ENCODE results near the gene RASA4B. TPM values are rescaled to one million over a fixed set of nuclear protein-coding genes. Genes with fewer than 3 reads are reported as not detected.
"Not testable (repeated sequence)": the region's sequence is repeated elsewhere in the genome, so short reads cannot be mapped to it uniquely, and the experiment has no call there.

The RASA4B gene
- total and polyA plus RNA-seq, 2 of the 4 experiments (the other 2 are of a cell fraction): 1.8 to 7.7 TPM

DNA sequence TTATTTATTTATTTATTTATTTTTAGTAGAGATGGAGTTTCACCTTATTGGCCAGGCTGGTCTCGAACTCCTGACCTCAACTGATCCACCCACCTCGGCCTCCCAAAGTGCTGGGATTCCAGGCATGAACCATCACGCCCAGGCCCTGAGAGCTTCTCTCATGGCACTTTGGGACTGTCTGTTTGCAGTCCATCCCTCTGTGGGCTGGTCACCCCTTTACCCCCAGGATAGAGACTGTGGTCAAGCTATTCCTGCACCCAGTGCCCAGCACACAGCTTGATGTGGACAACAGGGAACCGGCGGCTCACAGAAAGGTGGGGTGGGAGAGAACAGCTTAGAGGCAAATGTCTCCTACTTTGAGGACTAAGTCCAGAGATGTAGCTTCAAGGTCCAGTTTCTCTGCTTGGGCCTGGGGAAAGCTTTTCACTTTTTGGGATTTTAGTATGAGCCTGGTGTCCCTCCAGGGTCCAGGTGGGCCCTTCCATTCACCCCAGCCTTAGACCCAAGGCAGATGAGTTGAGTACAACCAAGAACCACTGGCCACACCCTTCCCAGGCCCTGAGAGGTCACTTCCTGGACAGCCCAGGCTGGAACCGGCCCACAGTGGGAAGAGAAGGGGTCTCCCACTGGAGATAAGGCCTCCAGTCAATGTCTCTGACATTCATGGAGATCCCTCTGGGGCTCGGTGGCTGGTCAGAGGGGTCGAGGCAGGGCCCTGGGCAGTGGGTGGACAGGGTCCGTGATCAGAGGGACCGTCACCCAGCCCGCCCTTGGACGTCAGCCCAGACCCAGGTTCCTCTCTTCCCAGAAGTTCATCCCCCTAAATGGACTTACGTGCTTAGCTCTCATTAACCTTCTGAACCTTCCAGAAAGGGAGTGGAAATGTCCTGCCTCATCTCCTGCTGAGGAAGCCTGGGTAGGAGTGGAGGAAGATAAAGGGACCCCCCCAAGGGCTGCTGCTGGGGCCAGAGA lies 10.5 kb upstream of the RASA4B start:
- H3K9ac ChIP-seq (ENCODE audit: low read depth, low read length); H3K79me1 ChIP-seq (ENCODE audit: low read depth in 1 of 2, low read length in 2 of 2); H3K56ac ChIP-seq (ENCODE audit: extremely low read depth, insufficient read depth, low read length); CTCF ChIA-PET; H3K9me3 ChIP-seq (ENCODE audit: control insufficient read depth, insufficient read depth, low read length); H3K4ac ChIP-seq (ENCODE audit: low read depth, low read length); H3K36me3 ChIP-seq (ENCODE audit: control insufficient read depth, insufficient read depth, low read length); H2AK5ac ChIP-seq (ENCODE audit: low read depth, low read length); POLR2A ChIA-PET (ENCODE audit: unreplicated experiment); H2BK20ac ChIP-seq (ENCODE audit: low read depth, low read length); H2BK15ac ChIP-seq (ENCODE audit: low read depth, low read length); H2AFZ ChIP-seq (replicated peaks; ENCODE audit: low read length, poor library complexity); ATAC-seq (ENCODE audit: low read depth); H2BK5ac ChIP-seq (ENCODE audit: low read depth, low read length, poor library complexity, severe bottlenecking); H3K27me3 ChIP-seq (ENCODE audit: control insufficient read depth, insufficient read depth, low read length); H3K9me1 ChIP-seq (ENCODE audit: insufficient read depth, low read length); H4K20me1 ChIP-seq (ENCODE audit: insufficient read depth, low read length); H3K4me2 ChIP-seq (ENCODE audit: low read depth, low read length); H2AK9ac ChIP-seq (replicated peaks; ENCODE audit: low read depth, low read length, poor library complexity); H3K4me3 ChIP-seq (ENCODE audit: insufficient read depth, low read depth, low read length); H4K91ac ChIP-seq (ENCODE audit: insufficient read depth, low read depth, low read length); DNase-seq; BruUV-seq (replicated peaks); H2BK120ac ChIP-seq (ENCODE audit: low read depth, low read length); H3K27ac ChIP-seq (ENCODE audit: insufficient read depth, low read length); H3K18ac ChIP-seq (ENCODE audit: low read depth, low read length); intact Hi-C loops (cut with micrococcal nuclease); H4K5ac ChIP-seq (ENCODE audit: low read depth, low read length); H3K4me1 ChIP-seq (ENCODE audit: control insufficient read depth, insufficient read depth, low read length); H4K8ac ChIP-seq (ENCODE audit: low read depth in 2 of 2, low read length in 2 of 2); H3K23ac ChIP-seq (ENCODE audit: low read depth, low read length); in situ Hi-C loops (cut with MboI; ENCODE audit: low sequenced_read_pairs); H3K14ac ChIP-seq (replicated peaks; ENCODE audit: low read depth, low read length); dilution Hi-C loops (cut with HindIII; ENCODE audit: low sequenced_read_pairs, unreplicated experiment): not testable (repeated sequence)
- WGBS, 2 experiments (ENCODE audit: extremely low coverage in 2 of 2, insufficient read length in 1 of 2): no CpG with 5 or more reads among the region's 13 CpGs

DNA sequence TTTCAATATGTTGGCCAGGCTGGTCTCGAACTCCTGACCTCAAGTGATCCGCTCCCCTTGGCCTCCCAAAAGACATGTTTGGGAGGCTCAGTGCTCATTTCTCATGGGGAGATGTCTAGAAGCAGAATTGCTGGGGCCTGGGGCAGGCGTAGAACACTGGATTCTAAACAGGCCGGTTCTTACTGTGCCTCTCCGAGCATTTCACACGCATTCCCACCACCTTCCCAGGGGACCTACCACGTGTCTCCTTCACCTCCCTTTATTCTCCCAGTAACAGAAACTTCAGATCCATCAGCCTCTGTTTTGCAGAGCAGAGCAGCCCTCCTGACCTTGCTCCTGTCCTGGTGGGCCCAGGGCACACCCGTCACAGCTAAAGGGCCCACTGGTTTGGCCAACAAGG lies 9.6 kb upstream of the RASA4B start:
- H3K9ac ChIP-seq (ENCODE audit: low read depth, low read length); H3K9me1 ChIP-seq (ENCODE audit: insufficient read depth, low read length); H3K4me2 ChIP-seq (ENCODE audit: low read depth, low read length); H3K9me3 ChIP-seq (ENCODE audit: control insufficient read depth, insufficient read depth, low read length); H2AK5ac ChIP-seq (ENCODE audit: low read depth, low read length); H3K79me1 ChIP-seq (ENCODE audit: low read depth in 1 of 2, low read length in 2 of 2); CTCF ChIA-PET; H2BK5ac ChIP-seq (ENCODE audit: low read depth, low read length, poor library complexity, severe bottlenecking); H3K4me1 ChIP-seq (ENCODE audit: control insufficient read depth, insufficient read depth, low read length); dilution Hi-C loops (cut with HindIII; ENCODE audit: low sequenced_read_pairs, unreplicated experiment); POLR2A ChIA-PET (ENCODE audit: unreplicated experiment); H4K8ac ChIP-seq (ENCODE audit: low read depth in 2 of 2, low read length in 2 of 2); H3K4me3 ChIP-seq (ENCODE audit: insufficient read depth, low read depth, low read length); H2AFZ ChIP-seq (replicated peaks; ENCODE audit: low read length, poor library complexity); H2BK120ac ChIP-seq (ENCODE audit: low read depth, low read length); H4K20me1 ChIP-seq (ENCODE audit: insufficient read depth, low read length); H3K36me3 ChIP-seq (ENCODE audit: control insufficient read depth, insufficient read depth, low read length); BruUV-seq (replicated peaks); H3K4ac ChIP-seq (ENCODE audit: low read depth, low read length); H2AK9ac ChIP-seq (replicated peaks; ENCODE audit: low read depth, low read length, poor library complexity); intact Hi-C loops (cut with micrococcal nuclease); H2BK15ac ChIP-seq (ENCODE audit: low read depth, low read length); H3K18ac ChIP-seq (ENCODE audit: low read depth, low read length); H3K27me3 ChIP-seq (ENCODE audit: control insufficient read depth, insufficient read depth, low read length); H3K27ac ChIP-seq (ENCODE audit: insufficient read depth, low read length); in situ Hi-C loops (cut with MboI; ENCODE audit: low sequenced_read_pairs); DNase-seq; H4K91ac ChIP-seq (ENCODE audit: insufficient read depth, low read depth, low read length); H4K5ac ChIP-seq (ENCODE audit: low read depth, low read length); H3K56ac ChIP-seq (ENCODE audit: extremely low read depth, insufficient read depth, low read length); H2BK20ac ChIP-seq (ENCODE audit: low read depth, low read length); H3K14ac ChIP-seq (replicated peaks; ENCODE audit: low read depth, low read length); H3K23ac ChIP-seq (ENCODE audit: low read depth, low read length): not testable (repeated sequence)
- ATAC-seq (ENCODE audit: low read depth): peak; percentile 4; the same call in 1 of the 2 replicates
- WGBS, 2 experiments (ENCODE audit: extremely low coverage in 2 of 2, insufficient read length in 1 of 2): no CpG with 5 or more reads among the region's 8 CpGs
